Tibial nerve (tissue), 4 donors: ENCODE data around the gene MORC2.

ENCODE experiments used
- EP300 ChIP-seq, 2 donors: sonication (generic); formaldehyde crosslinking; IDR thresholded peaks; one replicate each; pipeline ENCODE4 v1.6.1; 2017; ENCODE audit warnings: antibody characterized with exemption in 2 of 2, mild to moderate bottlenecking in 1 of 2
- POLR2A ChIP-seq, 2 donors: fragments of 450-650 bp; IDR thresholded peaks; one replicate each; pipeline ENCODE4 v1.6.1; 2017; ENCODE audit warnings: antibody characterized with exemption in 2 of 2, mild to moderate bottlenecking in 2 of 2, moderate library complexity in 2 of 2
- TF ChIP-seq, protein P1 (sequence below), 5 experiments: fragments of 200-600 bp in 3 of 5; fragments of 450-650 bp in 2 of 5; sonication (generic) in 3 of 5; IDR thresholded peaks; one replicate each; pipeline ENCODE4 v1.5.1; 2016 to 2019; ENCODE audit warnings: antibody characterized with exemption in 5 of 5, mild to moderate bottlenecking in 3 of 5, moderate library complexity in 2 of 5

DNA sequence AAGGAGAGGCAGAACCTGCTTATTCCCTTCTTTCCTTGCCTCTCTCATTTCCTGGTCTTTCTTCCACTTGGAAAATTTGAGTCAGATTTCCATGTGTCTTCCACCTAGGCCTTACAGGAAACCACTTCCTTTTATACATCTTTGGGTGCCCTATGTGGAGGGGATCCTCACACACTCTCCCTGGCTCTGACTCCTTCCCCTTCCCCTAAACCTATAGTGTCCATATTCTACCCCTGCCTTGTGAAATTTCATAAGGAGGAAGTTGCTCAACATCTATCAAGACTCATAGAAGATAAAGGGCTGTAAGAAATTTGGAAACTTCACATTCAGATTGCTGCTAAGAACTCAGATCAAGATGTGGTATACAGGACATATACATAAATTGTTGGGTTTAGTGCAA lies 20.9 kb upstream of the MORC2 start:
- TF ChIP-seq, protein P1, sequence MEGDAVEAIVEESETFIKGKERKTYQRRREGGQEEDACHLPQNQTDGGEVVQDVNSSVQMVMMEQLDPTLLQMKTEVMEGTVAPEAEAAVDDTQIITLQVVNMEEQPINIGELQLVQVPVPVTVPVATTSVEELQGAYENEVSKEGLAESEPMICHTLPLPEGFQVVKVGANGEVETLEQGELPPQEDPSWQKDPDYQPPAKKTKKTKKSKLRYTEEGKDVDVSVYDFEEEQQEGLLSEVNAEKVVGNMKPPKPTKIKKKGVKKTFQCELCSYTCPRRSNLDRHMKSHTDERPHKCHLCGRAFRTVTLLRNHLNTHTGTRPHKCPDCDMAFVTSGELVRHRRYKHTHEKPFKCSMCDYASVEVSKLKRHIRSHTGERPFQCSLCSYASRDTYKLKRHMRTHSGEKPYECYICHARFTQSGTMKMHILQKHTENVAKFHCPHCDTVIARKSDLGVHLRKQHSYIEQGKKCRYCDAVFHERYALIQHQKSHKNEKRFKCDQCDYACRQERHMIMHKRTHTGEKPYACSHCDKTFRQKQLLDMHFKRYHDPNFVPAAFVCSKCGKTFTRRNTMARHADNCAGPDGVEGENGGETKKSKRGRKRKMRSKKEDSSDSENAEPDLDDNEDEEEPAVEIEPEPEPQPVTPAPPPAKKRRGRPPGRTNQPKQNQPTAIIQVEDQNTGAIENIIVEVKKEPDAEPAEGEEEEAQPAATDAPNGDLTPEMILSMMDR (IDR thresholded peaks at IDR 0.05): no peak
- TF ChIP-seq POLR2A (IDR thresholded peaks at IDR 0.05) (no peak), EP300 (IDR thresholded peaks at IDR 0.05) (no peak)
